22Rv1 (cell line): ENCODE data around the gene ACR.
"Not testable (repeated sequence)": the region's sequence is repeated elsewhere in the genome, so short reads cannot be mapped to it uniquely, and the experiment has no call there.

Experiments
- ZFX ChIP-seq: fragments of 450-650 bp; IDR thresholded peaks from 2 replicates; pipeline ENCODE4 v1.6.1; 2017; ENCODE audit warnings: antibody characterized with exemption, borderline replicate concordance
- TF ChIP-seq, protein P1 (sequence below): fragments of 450-650 bp; IDR thresholded peaks from 2 replicates; pipeline ENCODE4 v1.5.1; 2017; ENCODE audit warnings: mild to moderate bottlenecking

DNA sequence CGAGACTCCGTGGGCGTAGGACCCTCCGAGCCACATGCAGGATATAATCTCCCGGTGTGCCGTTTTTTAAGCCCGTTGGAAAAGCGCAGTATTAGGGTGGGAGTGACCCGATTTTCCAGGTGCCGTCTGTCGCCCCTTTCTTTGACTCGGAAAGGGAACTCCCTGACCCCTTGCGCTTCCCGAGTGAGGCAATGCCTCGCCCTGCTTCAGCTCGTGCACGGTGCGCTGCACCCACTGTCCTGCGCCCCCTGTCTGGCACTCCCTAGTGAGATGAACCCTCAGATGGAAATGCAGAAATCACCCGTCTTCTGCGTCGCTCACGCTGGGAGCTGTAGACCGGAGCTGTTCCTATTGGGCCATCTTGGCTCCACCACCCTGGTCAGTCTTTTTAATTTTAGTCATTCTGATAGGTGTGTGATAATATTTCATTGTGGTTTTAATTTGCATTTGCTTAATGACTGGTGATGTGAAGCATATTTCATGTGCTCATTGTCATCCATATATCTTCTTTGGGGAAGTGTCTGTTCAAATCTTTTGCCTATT, 19.0 kb downstream of the ACR start:
- TF ChIP-seq, protein P1, sequence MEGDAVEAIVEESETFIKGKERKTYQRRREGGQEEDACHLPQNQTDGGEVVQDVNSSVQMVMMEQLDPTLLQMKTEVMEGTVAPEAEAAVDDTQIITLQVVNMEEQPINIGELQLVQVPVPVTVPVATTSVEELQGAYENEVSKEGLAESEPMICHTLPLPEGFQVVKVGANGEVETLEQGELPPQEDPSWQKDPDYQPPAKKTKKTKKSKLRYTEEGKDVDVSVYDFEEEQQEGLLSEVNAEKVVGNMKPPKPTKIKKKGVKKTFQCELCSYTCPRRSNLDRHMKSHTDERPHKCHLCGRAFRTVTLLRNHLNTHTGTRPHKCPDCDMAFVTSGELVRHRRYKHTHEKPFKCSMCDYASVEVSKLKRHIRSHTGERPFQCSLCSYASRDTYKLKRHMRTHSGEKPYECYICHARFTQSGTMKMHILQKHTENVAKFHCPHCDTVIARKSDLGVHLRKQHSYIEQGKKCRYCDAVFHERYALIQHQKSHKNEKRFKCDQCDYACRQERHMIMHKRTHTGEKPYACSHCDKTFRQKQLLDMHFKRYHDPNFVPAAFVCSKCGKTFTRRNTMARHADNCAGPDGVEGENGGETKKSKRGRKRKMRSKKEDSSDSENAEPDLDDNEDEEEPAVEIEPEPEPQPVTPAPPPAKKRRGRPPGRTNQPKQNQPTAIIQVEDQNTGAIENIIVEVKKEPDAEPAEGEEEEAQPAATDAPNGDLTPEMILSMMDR: 0 out of 2 replicates have a peak, but pooled peaks have one; percentile 8
- not testable (repeated sequence) for TF ChIP-seq ZFX
